Mammary epithelial cell (primary cell): Measurements from ENCODE around the gene DCAF8.

Source experiments
- CTCF ChIP-seq, 2 donors: IDR thresholded peaks in 1 of 2; conservative IDR thresholded peaks in 1 of 2; 2 replicates each; pipeline ENCODE4 v1.5.1; 2011 to 2012; ENCODE audit warnings: inconsistent platforms in 2 of 2, low read length in 2 of 2, mild to moderate bottlenecking in 2 of 2, control low read depth in 1 of 2, low read depth in 1 of 2; ENCODE audit not compliant: insufficient read depth in 1 of 2; ENCODE audit errors: extremely low read depth in 1 of 2
- EZH2 ChIP-seq: IDR thresholded peaks from 2 replicates; pipeline ENCODE4 v1.6.1; 2012; ENCODE audit warnings: low read length, inconsistent platforms, borderline replicate concordance

- TF ChIP-seq CTCF (conservative IDR thresholded peaks at IDR 0.05 in 1 of 2, IDR thresholded peaks at IDR 0.05 in 1 of 2; ENCODE audit: extremely low read depth in 1 of 2, insufficient read depth in 1 of 2, low read depth in 1 of 2, low read length in 2 of 2) = no peak
- TF ChIP-seq EZH2 = no peak
Observed at GRCh38 chr1:160168016-160168415, 94.3 kb downstream of the DCAF8 start.
